ENCODE measurements around the gene DNAJC8.

DNA sequence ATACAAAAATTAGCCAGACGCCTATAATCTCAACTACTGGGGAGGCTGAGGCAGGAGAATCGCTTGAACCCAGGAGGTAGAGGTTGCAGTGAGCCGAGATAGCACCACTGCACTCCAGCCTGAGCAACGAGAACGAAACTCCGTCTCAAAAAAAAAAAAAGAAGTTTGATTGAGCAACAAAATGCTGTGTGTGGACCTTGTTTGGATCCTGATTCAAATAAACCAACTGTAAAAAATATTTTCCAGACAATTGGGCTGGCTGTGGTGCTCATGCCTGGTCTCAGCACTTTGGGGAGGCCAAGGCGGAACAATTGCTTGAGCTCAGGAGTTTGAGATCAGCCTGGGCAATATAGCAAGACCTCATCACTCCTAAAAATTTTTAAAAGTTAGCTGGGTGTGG is 73.1 kb downstream of the DNAJC8 start:
- TF ChIP-seq, protein P1, sequence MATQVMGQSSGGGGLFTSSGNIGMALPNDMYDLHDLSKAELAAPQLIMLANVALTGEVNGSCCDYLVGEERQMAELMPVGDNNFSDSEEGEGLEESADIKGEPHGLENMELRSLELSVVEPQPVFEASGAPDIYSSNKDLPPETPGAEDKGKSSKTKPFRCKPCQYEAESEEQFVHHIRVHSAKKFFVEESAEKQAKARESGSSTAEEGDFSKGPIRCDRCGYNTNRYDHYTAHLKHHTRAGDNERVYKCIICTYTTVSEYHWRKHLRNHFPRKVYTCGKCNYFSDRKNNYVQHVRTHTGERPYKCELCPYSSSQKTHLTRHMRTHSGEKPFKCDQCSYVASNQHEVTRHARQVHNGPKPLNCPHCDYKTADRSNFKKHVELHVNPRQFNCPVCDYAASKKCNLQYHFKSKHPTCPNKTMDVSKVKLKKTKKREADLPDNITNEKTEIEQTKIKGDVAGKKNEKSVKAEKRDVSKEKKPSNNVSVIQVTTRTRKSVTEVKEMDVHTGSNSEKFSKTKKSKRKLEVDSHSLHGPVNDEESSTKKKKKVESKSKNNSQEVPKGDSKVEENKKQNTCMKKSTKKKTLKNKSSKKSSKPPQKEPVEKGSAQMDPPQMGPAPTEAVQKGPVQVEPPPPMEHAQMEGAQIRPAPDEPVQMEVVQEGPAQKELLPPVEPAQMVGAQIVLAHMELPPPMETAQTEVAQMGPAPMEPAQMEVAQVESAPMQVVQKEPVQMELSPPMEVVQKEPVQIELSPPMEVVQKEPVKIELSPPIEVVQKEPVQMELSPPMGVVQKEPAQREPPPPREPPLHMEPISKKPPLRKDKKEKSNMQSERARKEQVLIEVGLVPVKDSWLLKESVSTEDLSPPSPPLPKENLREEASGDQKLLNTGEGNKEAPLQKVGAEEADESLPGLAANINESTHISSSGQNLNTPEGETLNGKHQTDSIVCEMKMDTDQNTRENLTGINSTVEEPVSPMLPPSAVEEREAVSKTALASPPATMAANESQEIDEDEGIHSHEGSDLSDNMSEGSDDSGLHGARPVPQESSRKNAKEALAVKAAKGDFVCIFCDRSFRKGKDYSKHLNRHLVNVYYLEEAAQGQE (IDR thresholded peaks at IDR 0.05; ENCODE audit: insufficient read depth in 1 of 2, low read depth in 2 of 2, low read length in 2 of 2): no peak
- TF ChIP-seq POLR2AphosphoS5 (IDR thresholded peaks at IDR 0.05; ENCODE audit: low read depth, low read length): no peak

Measured in PFSK-1 (cell line).